ENCODE measurements around the gene SSR1.
"Not testable (repeated sequence)": the region's sequence is repeated elsewhere in the genome, so short reads cannot be mapped to it uniquely, and the experiment has no call there.

Gene SSR1

GRCh38 chr6:7276199-7276524 lies 36.8 kb downstream of the SSR1 start:
- DNase-seq (ENCODE audit: low read depth), result no peak

- DNase-seq (ENCODE audit: low read depth), result not testable (repeated sequence)
Observed at GRCh38 chr6:7274525-7274924, 38.5 kb downstream of the SSR1 start.

DNA sequence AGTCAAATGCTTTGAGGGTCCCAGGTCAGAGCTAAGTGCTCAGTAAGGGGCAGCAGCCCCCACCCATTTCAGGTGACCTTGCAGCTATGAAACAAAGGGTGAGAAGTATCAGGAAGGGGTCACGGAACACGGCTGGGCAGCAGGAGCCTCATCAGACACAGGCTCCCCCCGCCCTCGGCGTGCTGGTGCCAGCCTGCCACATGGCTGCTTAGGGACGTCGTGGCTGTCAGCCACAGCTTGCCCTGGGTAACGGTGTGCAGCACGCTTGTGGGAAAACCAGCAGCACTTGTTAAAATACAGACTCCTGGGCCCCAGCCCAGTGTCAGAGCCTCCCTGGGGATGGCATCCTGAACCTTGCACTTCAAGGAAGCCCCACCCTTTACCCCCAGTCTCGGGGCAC lies 39.3 kb downstream of the SSR1 start:
- DNase-seq (ENCODE audit: low read depth), result no peak

- DNase-seq (ENCODE audit: low read depth), result no peak
Observed at GRCh38 chr6:7271205-7271534, 41.8 kb downstream of the SSR1 start.

- DNase-seq (ENCODE audit: low read depth), result no peak
Observed at GRCh38 chr6:7270320-7271204, 42.4 kb downstream of the SSR1 start.

DNA sequence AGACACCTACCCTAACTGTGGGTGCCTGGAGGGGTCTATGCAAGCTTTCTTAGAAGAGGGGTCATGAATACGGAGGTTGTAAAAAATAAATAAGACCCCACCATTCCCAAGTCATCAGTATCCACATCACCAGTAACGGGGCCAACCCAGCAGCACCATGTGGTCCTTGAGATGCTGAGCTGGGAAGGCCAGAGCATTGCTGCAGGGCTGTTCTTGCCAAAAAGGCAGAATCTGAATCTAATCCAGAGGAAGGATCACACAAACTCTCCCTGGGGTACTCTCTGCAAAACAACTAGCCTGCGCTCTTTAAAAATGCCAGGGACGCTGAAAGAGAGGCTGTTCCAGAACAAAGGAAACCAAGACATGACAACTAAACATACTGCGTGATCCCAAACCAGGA lies 43.2 kb downstream of the SSR1 start:
- no peak for DNase-seq (ENCODE audit: low read depth)

GRCh38 chr6:7268816-7269555 lies 44.0 kb downstream of the SSR1 start:
- no peak for DNase-seq (ENCODE audit: low read depth)

- no peak for DNase-seq (ENCODE audit: low read depth)
Observed at GRCh38 chr6:7268362-7268761, 44.6 kb downstream of the SSR1 start.

DNA sequence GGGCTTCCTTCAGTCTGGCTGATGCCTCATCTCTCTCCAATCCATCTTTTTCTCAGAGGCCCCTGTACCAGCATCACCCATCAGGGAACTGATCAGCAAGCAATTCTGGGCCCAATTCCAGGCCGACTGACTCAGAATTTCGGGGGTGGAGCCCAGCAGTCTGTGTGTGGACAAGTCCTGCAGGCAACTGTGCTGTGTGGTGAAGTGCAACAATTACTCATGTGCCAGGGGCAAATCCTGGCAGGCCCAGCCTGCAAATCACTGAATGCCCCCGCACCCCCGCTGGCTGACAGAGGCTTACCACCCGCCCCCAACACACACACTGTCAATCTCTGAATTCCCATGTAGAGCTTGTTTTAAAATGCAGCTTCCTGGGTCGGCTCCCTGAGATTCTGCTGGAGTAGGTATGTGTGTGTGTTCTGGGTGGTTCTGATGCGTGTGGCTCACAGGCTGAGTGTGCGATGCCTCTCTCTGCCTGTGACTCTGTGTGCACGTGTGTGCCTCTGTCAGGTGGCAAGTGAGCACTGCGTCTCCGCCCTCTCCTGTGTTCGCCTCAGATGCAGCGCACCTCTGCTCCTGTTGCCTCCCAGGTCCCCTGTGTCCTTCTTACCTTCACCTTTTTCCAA lies 45.4 kb downstream of the SSR1 start:
- DNase-seq (ENCODE audit: low read depth), result no peak

DNA sequence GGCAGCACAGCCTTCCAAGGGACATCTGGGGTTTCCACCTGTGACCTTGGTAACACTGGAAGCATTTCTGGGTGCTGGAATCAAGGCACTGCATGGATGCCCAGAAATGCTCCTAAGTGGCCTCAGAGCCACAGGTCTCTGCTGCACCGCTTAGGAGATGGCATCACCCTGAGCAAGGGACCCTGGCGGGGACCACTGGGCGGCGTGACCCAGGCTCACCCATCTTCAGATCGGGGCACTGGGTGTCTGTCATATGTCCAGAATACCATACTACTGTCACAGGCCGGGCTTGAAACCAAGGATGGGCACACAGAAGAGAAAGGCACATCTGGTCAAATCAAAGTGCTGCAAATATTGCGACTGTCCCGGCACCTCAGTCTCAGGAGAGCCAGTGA lies 45.9 kb downstream of the SSR1 start:
- DNase-seq (ENCODE audit: low read depth), result no peak

- DNase-seq (ENCODE audit: low read depth), result not testable (repeated sequence)
Observed at GRCh38 chr6:7265385-7265726, 47.6 kb downstream of the SSR1 start.

DNA sequence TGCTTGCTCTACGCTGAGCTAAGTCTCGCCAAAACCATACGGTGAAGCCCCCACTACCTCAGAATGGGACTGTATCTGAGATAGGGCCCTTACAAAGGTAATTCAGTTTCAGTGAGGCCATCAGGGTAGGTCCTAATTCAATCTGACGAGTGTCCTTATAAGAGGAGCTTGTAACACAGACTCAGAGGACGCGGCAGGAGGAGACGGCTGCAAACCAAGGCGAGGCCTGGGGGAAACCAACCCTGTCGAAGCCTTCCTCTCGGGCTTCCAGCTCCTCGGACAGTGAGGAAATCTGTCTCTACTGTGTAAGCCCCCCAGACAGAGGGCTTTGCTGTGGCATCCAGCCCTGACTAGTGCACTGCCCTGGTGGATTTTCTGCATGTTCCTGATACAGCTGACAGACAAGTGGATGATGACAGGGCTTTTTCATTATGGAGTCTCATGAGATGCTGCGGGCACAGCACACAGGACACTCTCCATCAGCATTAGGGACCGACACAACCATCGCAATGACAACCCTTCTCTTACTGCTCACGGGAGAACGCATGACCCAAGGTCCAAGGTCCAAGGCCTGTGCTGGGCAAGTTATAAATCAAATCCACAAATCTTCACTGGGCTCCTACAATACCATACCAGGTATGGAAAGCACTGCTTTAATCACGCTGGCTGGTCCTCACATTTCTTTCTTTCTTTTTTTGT lies 48.2 kb downstream of the SSR1 start:
- DNase-seq (ENCODE audit: low read depth), result no peak

DNA sequence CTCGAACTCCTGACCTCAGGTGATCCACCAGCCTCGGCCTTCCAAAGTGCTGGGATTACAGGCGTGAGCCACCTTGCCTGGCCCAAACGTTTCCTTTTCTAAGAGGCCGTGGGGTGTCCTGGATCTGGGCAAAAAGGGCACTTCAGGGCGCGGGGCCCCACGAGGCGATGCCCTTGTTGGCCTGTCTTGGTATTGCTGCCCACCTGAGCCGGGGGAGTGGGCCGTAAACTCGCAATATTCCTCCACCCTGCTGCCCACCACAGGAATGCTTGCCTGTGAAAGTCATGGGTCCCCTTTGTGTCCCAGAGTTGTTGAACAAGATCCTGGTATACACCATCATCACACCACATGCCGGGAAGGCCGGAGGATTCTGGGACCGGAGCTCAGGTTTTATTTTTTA lies 49.0 kb downstream of the SSR1 start:
- DNase-seq (ENCODE audit: low read depth), result no peak

GRCh38 chr6:7263519-7263805 lies 49.5 kb downstream of the SSR1 start:
- not testable (repeated sequence) for DNase-seq (ENCODE audit: low read depth)

GRCh38 chr6:7262746-7263518 lies 50.1 kb downstream of the SSR1 start:
- DNase-seq (ENCODE audit: low read depth), result no peak

GRCh38 chr6:7261852-7262461 lies 51.0 kb downstream of the SSR1 start:
- DNase-seq (ENCODE audit: low read depth), result no peak

GRCh38 chr6:7261032-7261841 lies 51.8 kb downstream of the SSR1 start:
- no peak for DNase-seq (ENCODE audit: low read depth)

- DNase-seq (ENCODE audit: low read depth), result no peak
Observed at GRCh38 chr6:7260291-7261031, 52.5 kb downstream of the SSR1 start.

GRCh38 chr6:7258231-7258763 lies 54.7 kb downstream of the SSR1 start:
- no peak for DNase-seq (ENCODE audit: low read depth)

Measured in T-helper 22 cell (primary cell).